Hepatocyte (in vitro differentiated cells): ENCODE data around the gene UNC5A.

Experiments used
- CTCF ChIP-seq: fragments of 200-600 bp; sonication (generic); IDR thresholded peaks from 2 replicates; pipeline ENCODE4 v1.5.1; 2016; ENCODE audit warnings: antibody characterized with exemption, mild to moderate bottlenecking; ENCODE audit not compliant: poor library complexity
- EZH2 ChIP-seq: fragments of 200-600 bp; sonication (generic); IDR thresholded peaks from 2 replicates; pipeline ENCODE4 v1.6.1; 2016; ENCODE audit warnings: antibody characterized with exemption, mild to moderate bottlenecking, borderline replicate concordance

DNA sequence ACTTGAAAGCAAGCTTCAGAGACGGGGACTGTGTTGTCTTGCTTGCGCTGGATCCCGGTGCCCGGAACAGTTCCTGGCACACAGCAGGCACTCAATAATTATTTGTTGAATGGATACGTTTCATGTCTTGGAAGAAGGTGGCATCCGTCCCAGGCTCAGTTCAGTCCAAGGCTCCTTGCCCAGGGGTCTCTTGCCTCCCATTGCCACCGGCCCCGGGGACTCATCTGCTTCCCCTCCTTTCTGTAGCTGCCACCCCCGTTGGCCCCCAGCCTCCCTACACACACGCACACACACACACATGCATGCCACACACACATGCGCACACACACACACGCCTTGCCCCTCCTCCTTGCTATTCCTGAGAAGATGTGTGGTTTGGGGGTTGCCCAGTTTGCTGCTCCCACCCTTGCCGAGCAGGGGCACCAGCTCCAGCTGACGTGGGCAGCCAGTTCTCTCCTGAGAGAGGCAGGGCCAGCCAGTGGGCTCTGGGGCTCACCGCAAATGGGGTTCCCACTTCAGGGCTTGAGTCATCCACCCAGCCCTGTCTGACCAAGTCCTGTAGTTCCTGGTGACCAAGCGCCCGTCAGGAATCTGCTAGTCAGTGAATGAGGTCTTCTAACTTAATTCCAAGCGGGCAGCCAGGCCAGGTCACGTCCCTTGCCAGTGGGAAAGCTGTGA lies 47.0 kb downstream of the UNC5A start:
- no peak for TF ChIP-seq EZH2
- no peak for TF ChIP-seq CTCF
